Skeletal muscle cell (primary cell): ENCODE measurements around the gene GOT2.
"Not testable (repeated sequence)": the region's sequence is repeated elsewhere in the genome, so short reads cannot be mapped to it uniquely, and the experiment has no call there.

Experiments
- DNase-seq: peaks from one replicate; pipeline ENCODE4 v3.0.0-alpha.2; 2010; ENCODE audit warnings: low read depth
- H3K4me3 ChIP-seq: 2 replicates; pipeline ENCODE4 v1.5.1; 2011; ENCODE audit warnings: low read depth, mild to moderate bottlenecking, control low read depth, low read length, moderate library complexity

Gene GOT2

DNA sequence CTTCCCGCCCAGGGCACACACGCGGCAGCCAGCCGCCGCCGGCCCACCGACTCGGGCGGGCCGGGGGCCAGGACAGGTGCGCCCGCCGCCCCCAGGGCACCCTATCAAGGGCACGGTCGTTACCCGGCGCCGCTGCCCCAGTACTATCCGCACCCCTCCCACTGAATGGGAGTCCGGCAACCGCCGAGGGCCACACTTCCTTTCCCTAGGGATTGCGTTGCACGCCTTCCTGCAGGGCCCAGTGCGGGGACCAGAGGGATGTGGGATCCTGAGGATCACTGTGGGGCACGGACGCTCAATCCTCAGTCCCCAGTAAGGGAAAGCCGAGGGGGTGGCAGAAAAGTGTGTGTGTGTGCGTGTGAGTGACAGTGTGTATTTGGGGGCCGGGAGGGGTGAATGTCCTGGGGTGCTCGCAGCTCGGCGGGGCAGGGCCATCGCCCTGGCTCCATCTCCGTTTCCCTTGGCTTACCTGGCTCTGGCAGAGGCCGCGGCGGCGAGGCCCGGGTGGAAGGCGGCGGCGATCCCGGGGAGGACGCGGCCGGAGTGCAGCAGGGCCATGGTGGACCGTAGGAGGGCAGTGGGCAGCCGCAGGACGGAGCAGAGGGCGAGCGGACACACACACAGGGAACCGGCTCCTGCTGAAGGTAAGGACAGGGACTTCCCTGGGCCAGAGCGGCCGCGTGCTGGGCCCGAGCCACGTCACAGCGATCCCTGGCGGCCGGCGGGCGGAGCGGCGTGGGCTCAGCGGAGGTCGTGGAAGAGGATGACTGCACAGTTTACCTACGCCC, at the start of gene GOT2:
Gene GOT2 (minus strand): TSS at position 646 of the 788 bp plus-strand sequence. CDS start 88 bp downstream, at position 558.
- DNase-seq, result peak; percentile 62
- H3K4me3 ChIP-seq, result peak within 1 kb of the TSS; percentile 86

DNA sequence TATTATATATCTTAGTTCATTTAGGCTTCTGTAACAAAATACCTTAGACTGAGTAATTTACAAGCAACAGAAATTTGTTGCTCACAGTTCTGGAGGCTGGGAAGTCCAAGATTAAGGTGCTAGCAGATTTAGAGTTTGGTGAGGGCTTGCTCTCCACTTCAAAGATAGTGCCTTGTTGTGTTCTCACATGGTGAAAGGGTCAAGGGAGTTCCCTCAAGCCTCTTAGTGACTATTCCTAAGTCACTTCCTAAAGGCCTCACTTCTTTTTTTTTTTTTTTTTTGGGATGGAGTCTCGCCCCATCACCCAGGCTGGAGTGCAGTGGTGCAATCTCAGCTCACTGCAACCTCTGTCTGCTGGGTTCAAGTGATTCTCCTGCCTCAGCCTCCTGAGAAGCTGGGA, 45.2 kb upstream of the GOT2 start:
- H3K4me3 ChIP-seq, DNase-seq: not testable (repeated sequence)

DNA sequence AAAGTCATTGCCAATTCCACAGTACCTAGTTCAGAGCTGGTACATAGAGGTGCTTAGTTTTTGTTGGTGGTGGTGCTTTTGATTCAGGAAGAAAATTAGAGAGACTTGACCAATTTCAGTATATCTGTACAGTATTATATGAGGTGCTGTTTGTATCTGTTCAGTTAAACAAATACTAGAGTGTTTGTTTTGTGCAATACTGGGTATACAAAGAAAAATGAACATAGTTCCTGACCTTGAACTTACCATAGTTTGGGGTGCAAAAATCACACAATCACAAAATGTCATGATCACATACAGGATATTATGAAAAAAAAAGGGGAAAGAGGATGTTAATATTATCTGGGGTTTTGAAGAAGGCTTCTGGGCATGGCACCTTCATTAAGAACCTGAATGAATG, 39.8 kb upstream of the GOT2 start:
- no peak for DNase-seq

DNA sequence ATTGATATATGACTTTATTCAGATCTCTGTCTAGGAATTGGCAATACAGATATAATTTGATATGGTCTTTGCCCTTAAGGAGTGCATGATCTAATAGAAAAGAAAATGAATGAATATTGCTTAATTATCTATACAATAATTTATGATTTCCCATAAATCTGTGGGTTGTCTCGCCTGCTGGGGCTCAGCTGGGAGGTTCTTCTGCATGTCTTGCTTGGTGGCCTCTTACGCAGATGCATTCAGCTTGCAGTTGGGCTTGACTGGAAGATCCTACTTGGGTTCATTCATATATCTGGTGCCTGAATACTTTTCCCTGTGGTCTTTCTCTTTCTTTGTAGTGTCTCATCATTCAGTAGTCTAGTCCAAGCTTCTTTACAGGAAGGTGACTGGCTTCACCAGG, 34.0 kb upstream of the GOT2 start:
- H3K4me3 ChIP-seq, result no peak overlapping the region
- no peak for DNase-seq

More for the DNA sequence above, 39.8 kb upstream of the GOT2 start:
- H3K4me3 ChIP-seq, result no peak overlapping the region

DNA sequence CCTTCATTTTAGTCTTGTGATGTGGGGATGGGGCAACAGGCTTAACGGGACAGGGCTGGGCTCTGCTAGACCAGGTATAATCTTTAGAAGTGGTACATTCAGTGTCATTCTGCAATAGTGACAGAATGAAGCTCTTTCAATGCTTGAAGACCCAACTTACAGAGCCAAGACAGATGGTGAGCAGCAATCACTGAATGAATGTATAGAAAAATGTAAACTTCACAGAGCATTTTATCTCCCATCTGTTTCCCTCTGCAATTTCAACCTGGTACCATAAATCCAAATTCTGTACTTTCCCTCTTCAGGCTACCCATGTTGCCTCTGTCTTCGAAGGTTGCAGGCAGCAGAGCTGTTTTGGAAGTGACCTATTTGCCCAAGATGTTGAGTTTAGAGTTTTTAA, 33.5 kb upstream of the GOT2 start:
- no peak overlapping the region for H3K4me3 ChIP-seq
- no peak for DNase-seq

DNA sequence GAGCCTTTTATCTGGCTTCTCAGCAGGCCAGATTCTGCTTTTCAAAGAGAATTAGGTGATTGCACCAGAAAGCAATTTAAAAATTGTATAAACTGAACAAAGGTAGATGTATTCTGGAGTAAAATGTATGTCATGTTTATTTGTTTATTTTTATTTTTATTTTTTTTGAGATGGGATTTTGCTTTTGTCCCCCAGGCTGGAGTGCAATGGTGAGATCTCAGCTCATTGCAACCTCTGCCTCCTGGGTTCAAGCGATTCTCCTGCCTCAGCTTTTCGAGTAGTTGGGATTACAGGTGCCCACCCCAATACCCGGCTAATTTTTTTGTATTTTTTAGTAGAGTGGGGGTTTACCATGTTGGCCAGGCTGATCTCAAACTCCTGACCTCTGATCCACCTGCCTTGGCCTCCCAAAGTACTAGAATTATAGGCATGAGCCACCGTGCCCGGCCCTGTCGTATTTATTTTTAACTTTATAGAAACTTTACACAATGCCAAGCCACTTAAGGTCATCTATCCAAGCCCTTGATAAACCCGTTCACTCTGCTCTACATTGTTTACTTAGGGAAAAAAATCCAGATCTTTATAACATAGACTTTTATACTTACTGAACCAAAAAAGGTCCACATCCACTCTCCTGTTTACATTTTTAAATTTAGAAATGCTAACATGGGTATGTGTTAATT, 22.7 kb upstream of the GOT2 start:
- no peak overlapping the region for H3K4me3 ChIP-seq
- DNase-seq, result no peak

DNA sequence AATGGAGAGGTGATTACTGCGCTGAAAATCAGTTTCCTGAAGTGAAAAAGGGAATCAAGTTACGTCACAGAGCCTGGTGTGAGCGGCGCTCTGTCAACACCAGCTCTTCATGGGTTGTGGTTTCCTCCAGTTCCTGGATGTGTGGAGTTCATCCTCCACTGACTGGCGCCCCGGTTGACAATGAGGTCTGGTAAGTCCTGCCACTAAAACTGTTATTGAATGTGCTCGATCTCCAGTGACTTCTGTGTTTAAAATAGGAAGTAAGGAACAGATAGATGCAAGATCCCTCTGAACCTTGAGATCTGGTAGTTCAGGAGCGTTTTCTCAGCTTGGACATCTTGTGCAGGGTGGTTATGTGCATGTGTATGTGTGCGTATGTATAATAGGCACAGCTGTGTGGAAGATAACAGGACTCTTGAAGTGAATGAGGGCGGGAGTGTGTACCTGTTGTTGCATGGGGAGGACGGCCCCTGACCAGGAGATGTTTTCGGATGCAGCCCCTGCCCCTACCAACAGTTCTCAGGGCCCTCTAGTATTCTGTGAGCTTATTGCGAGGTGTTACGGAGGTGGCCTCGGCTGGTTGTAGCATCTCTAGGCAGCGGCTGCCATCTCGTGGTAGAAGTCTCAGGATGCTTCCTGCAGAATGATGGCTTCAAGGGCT, 22.0 kb upstream of the GOT2 start:
- no peak overlapping the region for H3K4me3 ChIP-seq
- peak; percentile 31 for DNase-seq

DNA sequence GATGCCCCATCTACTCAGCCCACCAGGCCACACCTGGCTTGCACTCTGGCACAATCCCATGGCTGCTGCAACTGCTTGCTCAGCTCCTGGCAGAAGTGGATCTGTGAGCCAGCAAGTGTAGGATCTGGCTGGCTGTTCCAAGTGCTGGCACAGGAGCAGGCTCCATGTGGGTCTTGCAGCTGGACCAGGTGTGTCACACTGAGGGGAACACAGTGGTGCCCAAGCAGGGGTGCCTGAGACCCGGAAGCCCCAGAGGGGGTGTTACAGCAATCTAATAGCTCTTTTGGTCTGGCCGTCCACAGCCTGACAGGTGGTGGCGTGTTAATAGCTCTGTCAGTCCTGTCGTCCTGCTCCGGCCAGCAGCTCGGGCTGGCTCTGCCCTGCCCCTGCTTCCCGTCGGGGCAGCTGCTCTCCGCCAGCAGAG, 19.6 kb upstream of the GOT2 start:
- H3K4me3 ChIP-seq, result no peak overlapping the region
- no peak for DNase-seq

DNA sequence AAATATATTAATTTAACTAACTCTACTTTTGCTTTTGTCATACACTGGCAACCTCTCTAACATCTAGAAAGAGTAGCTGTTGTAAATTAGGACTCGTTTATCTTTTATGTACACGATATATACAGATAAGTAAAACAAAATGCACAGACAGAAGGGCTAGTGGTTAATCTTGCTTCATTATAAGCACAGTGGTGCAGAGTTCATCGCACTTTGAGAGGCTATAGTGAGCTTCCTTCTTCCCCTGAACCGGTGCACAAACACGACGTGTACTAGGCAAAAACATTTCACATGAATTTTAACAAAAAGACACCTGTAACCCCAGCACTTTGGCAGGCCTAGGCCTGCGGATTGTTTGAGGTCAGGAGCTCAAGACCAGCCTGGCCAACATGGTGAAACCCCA, 10.4 kb upstream of the GOT2 start:
- no peak for DNase-seq
- no peak overlapping the region for H3K4me3 ChIP-seq

DNA sequence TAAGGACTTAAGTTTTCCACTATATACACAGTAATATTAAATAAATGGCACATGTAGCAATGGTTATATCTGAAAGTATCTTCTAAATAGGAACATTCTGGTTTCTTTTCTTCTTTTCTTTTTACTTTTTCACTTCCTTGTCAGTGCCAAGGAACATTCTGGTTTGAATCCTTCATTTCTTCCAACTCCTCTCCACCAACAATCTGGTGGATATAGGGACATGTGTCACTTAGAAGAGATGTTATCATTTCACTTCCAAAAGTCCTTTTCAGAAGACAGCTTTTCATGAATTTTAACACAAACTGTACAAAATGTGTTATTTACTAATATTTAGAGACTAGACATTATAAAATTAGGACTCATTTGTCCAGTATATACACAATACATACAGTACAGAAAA, 7.9 kb upstream of the GOT2 start:
- H3K4me3 ChIP-seq, result no peak overlapping the region
- no peak for DNase-seq

DNA sequence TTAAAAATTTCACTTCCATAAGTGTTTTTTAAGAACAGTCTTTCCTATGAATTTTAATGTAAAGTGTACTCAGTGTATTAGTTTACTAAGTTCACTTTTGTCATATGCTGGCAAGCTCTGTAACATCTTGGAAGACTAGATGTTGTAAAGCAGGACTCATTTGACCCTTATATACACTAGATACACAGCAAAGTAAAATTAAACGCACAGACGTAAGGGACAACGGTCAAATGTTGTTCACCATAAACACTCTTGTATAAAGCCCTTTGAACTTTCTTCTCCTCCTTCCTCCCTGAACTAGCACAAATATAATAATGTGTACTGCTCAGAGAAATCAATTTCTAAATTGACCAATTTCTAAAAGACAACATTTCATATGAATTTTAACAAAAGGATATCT, 7.0 kb upstream of the GOT2 start:
- no peak for DNase-seq

DNA sequence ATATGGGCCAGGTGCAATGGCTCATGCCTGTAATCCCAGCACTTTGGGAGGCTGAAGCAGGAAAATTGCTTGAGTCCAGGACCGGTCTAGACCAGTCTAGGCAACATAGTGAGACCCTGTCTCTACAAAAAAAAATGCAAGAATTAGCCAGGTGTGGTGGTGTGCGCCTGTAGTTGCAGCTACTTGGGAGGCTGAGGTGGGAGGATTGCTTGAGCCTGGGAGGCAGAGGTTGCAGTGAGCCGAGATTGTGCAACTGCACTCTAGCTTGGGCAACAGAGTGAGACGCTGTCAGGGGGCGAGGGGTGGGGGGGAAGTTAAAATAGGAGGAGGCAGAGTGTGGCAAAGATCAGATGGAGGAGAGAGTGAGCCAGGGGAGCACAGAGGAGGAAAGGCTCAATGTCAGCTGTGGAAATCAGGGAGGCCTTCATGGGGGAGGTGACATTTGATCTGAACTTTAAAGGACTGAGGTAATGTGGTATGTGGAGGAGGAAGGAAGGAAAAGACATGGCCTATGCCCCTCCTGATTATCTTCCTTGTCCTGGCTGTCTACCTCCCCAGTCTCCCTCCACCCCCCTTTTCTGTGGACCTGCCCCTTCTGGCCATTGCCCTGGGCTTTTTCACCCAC, 4.7 kb upstream of the GOT2 start:
- H3K4me3 ChIP-seq, result no peak overlapping the region
- no peak for DNase-seq

More for the DNA sequence above, 7.0 kb upstream of the GOT2 start:
- no peak overlapping the region for H3K4me3 ChIP-seq

DNA sequence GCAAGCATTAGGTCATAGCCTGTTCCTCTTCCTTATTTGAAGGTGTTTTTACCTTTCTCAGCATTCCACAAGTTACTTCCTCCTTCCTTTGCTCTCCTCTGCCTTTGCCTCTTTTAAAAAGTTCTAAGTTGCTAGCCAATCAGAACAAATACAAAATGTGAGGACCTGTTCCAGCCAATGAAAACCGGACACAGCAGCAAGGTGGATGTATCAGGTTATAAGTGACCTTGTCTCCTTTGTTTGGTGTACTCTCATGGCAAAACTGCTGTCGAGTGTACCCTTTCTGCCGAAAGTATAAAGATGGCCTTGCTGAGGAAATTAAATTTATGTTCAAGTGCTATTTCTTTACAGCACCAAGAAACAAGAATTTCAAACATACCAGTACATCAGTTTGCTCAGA, 2.2 kb upstream of the GOT2 start:
- DNase-seq, H3K4me3 ChIP-seq: not testable (repeated sequence)

DNA sequence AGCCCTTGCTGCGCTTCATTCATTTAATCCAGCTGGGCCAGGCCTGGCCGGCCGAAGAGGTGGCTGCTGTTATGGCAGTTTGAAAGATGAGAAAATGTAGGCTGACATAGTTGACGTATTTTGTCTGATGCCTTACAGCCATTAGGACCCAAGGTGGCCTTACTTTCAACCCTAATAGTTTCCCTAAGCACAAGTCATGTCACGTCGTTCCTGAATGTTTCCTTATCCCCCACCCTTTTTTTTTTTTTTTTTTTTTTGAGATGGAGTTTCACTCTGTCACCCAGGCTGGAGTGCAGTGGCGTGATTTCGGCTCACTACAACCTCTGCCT, 307 bp upstream of the GOT2 start:
- peak overlapping the region; percentile 86 for H3K4me3 ChIP-seq
- no peak for DNase-seq

DNA sequence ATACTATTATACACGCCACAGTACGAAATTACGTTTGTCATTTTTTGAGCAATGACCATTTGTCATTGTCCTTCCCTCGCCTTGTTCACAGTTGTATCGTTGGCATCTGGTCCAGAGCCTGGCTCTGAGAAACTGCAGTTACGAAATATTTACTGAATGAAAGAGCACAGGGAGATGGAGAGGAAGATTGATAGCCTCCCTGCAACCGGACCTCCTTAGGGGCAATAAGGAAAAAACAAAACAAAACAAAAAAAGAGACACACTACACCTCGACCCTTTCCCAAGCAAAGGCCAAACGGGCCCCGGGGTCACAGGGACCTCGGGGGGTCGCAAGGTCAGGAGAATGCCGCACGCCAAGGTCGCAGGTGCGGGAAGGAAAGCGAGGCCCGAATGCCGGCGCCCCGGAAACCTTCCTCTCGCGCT, 857 bp downstream of the GOT2 start:
- no peak for DNase-seq

DNA sequence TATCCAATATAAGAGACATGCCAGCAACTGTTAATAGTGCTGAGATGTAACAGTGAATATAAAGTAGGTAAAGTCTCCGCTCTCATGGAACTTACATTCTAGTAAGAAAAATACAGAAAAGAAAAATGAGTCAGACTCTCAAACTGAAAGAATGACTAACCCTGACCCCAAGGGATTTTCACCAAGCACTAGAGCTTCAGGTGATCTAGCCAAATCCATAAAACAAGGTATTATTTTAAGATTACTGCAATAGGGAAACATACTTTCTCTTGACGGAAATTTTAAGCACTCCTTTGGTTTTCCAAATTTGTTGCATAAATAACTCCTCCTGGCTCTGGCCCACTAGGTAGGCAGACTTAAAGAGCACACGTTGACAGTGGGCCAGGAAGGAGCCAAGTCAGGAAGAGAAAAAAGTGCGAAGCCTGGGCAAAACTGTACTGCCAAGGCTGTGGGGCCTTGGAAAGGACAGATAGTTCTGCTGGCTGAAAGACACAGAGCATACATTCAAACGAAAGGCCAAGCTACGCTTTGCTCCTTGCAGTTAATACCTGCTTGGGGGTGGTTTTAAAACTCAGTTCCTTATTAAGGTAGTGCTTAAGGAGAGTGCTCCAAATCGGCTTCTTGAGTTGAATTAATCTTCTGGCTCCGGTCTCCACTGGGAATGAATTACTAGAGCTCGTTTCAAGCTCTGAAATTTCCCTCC, 1.4 kb downstream of the GOT2 start:
- DNase-seq, result peak; percentile 60
- H3K4me3 ChIP-seq, result peak overlapping the region; percentile 86

More for the DNA sequence above, 857 bp downstream of the GOT2 start:
- H3K4me3 ChIP-seq, result peak overlapping the region; percentile 86

DNA sequence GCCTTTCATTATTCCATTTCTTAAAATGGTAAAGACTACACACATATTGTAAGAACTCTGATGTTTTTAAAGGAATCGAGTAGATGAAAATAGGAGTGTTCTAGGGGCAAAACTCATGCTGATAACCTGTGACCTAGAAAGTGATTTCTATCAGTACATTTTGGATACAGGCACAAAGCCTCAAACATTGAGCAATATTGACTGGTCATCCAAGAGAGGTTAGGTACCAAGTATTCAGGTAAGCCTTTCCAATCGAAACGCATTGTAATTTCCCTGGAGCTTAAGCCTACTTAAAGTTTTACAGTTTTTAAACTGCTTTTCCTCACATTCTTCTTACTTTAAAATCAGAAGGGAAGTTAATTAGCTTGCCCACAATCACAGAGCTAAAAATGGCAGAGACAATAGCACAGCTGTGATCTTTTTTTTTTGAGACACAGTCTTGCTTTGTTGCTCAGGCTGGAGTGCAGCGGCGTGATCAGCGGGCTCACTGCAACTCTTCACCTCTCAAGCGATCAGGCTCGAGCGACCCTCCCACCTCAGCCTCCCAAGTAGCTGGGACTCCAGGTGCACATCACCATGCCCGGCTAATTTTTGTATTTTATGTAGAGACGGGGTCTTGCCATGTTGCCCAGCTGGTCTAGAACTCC, 3.3 kb downstream of the GOT2 start:
- H3K4me3 ChIP-seq, result no peak overlapping the region
- no peak for DNase-seq

DNA sequence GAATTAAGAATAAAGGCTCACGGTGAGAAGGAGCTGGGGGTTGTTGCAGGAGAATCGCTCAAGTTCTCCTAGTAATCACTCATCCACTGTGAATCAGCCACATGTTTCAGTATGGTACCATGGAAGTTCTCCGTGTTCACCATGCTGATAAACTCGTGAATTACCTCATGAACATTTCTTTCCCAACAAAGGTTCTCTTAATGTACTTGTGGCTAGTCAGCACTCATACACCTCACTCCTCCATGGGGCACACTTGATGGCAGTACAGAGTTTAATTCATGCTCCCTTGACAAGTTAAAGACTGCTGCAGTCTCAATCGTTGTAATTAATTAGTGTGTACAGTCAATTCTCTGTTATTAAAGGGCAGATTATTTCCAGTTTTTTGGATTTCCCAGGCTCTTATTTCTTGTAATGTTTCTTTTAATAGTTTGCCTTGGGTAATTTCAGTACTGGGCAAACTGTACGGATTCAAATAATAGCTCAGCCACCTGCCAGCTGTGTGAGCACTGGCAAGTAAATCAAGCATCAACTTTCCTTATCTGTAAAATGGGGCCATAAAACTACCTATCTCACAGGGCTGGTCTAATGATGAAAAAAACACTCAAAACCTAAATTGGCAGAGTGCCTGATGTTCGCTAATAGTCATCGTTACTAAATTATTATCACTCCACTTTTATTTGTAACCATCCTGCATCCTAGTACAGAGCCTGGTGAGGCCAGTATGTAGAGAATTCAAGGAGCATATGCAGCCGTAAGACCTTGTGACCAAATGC, 6.1 kb downstream of the GOT2 start:
- no peak for DNase-seq
- no peak overlapping the region for H3K4me3 ChIP-seq
